Measurements from ENCODE around the gene WFIKKN1.

The WFIKKN1 gene

DNA sequence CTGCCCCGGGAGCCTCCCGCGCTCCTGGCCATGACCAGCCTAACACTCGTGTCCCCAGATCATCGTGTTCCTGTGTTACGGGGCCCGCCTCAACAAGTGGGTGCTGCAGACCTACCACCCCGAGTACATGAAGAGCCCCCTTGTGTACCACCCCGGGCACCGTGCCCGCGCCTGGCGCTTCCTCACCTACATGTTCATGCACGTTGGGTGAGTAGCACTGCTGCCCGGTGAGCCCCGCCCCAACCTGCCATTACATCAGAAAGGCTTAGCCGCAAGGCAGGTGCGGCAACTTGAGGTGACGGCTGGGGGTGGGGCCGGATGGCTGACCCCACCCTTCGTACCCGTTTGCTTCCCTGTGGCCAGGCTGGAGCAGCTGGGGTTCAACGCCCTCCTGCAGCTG is 46.1 kb downstream of the WFIKKN1 start:
- peaks cover 19% of the 10 kb centered on the region for H3K4me1 Mint-ChIP-seq
- no peaks in the 10 kb centered on the region for H3K9me3 Mint-ChIP-seq
- no peaks in the 10 kb centered on the region for H3K36me3 Mint-ChIP-seq
- no peak overlapping the region for H3K27ac Mint-ChIP-seq
- H3K4me3 Mint-ChIP-seq: peak overlapping the region; percentile 11
- peaks cover 1% of the 10 kb centered on the region for H3K27me3 Mint-ChIP-seq

- Mint-ChIP-seq H3K36me3 (peaks cover 2% of the 10 kb centered on the region), H3K27ac (no peak overlapping the region), H3K9me3 (no peaks in the 10 kb centered on the region), H3K4me3 (no peak overlapping the region), H3K27me3 (peaks cover 1% of the 10 kb centered on the region), H3K4me1 (peaks cover 23% of the 10 kb centered on the region)
Measured at GRCh38 chr16:677316-678190, 46.8 kb downstream of the WFIKKN1 start.

DNA sequence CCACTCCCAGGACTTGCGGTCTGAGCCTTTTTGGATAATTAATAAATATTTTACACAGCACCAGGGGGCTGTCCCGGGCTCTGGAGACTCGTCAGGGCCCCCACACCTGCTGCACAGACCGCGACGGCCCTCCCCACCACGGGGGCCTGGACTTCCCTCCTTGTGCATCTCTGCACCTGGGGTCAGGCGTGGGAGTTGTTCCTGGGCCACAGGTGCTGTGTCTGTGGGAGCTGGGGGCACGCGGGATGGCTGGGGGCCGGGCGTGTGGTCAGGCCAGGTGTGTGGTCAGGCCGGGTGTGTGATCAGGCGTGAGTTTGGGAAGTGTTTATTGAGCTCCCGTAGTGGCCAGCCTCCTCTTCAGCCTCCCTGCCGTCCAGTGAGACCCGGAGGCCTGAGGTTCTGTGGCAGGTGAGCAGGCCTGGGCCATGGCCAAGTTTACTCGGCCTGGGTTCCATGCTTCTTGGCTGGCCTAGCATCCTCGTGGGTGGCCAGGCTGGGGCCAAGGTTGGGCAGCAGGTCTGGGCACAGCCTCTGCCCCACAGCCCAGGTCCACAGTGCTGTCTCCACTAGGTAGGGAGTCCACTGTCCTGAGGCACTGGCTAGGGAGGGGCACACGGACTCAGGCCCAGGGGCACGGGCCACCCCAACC is 47.5 kb downstream of the WFIKKN1 start:
- peaks cover 1% of the 10 kb centered on the region for H3K27me3 Mint-ChIP-seq
- peaks cover 24% of the 10 kb centered on the region for H3K4me1 Mint-ChIP-seq
- H3K9me3 Mint-ChIP-seq: no peaks in the 10 kb centered on the region
- no peak overlapping the region for H3K4me3 Mint-ChIP-seq
- no peak overlapping the region for H3K27ac Mint-ChIP-seq
- H3K36me3 Mint-ChIP-seq: peaks cover 3% of the 10 kb centered on the region

GRCh38 chr16:678858-679813 is 48.4 kb downstream of the WFIKKN1 start:
- Mint-ChIP-seq H3K27ac (peak overlapping the region; percentile 84), H3K9me3 (no peaks in the 10 kb centered on the region), H3K27me3 (peaks cover 1% of the 10 kb centered on the region), H3K36me3 (peaks cover 3% of the 10 kb centered on the region), H3K4me1 (peaks cover 24% of the 10 kb centered on the region), H3K4me3 (peak overlapping the region; percentile 81)

DNA sequence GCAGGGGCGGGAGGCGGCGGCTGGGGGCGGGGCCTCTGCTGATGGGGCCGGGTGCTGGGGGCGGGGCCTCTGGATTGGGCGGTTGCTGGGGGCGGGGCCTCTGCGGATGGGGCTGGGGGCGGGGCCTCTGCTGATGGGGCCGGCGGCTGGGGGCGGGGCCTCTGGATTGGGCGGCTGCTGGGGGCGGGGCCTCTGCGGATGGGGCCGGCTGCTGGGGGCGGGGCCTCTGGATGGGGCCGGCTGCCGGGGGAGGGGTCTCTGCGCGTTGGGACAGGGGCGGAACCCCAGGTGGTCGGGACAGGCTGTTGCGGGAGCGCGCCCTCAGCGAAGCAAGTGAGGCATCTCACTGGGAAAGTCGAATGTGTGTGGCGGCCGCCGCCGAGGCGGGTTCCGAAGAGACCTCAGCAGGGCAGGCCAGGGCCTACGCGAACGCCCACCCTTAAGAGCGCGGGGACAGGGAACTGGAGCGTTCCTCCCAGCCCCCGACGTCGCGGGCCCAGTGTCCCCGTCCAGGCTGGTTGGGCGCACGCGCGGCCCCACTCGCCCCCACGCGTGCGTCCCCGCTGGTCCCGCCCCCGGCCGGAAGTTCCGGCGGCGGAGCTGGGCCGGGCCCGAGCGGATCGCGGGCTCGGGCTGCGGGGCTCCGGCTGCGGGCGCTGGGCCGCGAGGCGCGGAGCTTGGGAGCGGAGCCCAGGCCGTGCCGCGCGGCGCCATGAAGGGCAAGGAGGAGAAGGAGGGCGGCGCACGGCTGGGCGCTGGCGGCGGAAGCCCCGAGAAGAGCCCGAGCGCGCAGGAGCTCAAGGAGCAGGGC is 49.2 kb downstream of the WFIKKN1 start, which contains the start of gene STUB1:
STUB1 (plus strand) TSS at position 597 of the 811 bp plus-strand sequence; CDS start at position 713, 116 bp downstream.
- Mint-ChIP-seq H3K4me3 (peak within 1 kb of the TSS; percentile 86), H3K36me3 (peaks cover 3% of the 10 kb centered on the region), H3K27me3 (peaks cover 1% of the 10 kb centered on the region), H3K9me3 (no peaks in the 10 kb centered on the region), H3K27ac (peak within 1 kb of the TSS; percentile 84), H3K4me1 (peaks cover 24% of the 10 kb centered on the region)

- Mint-ChIP-seq H3K36me3 (peaks cover 3% of the 10 kb centered on the region), H3K27me3 (peaks cover 1% of the 10 kb centered on the region), H3K4me3 (peak overlapping the region; percentile 83), H3K27ac (no peak overlapping the region), H3K4me1 (peaks cover 24% of the 10 kb centered on the region), H3K9me3 (no peaks in the 10 kb centered on the region)
Measured at GRCh38 chr16:680625-680945, 49.8 kb downstream of the WFIKKN1 start.

DNA sequence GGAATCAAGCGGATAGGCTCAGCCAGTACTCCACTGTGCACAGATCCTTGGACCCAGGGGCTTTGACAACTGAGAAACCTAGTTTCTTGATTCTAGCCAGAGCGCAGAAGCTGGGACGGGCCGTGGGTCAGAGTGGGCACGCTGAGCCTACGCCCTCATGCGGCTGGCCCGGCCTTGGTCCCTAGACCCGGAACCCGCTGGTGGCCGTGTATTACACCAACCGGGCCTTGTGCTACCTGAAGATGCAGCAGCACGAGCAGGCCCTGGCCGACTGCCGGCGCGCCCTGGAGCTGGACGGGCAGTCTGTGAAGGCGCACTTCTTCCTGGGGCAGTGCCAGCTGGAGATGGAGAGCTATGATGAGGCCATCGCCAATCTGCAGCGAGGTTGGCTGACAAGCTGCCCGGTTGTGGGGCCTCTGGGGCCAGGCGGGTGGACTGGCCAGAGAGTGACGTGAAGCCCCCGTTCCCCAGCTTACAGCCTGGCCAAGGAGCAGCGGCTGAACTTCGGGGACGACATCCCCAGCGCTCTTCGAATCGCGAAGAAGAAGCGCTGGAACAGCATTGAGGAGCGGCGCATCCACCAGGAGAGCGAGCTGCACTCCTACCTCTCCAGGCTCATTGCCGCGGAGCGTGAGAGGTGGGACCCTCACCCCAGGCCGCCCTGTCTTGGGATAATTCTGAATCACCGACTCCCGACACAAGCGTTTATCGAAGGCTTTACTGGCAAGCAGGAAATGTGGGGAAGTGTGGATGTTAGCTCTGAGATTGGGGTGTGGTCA is 50.4 kb downstream of the WFIKKN1 start:
- peak overlapping the region; percentile 35 for H3K27ac Mint-ChIP-seq
- peaks cover 24% of the 10 kb centered on the region for H3K4me1 Mint-ChIP-seq

GRCh38 chr16:681746-682427 is 51.1 kb downstream of the WFIKKN1 start:
- Mint-ChIP-seq H3K27ac (peak overlapping the region; percentile 35), H3K9me3 (no peaks in the 10 kb centered on the region), H3K4me3 (peak overlapping the region; percentile 83), H3K4me1 (peaks cover 24% of the 10 kb centered on the region), H3K27me3 (no peaks in the 10 kb centered on the region), H3K36me3 (peaks cover 3% of the 10 kb centered on the region)

More for the DNA sequence above, 50.4 kb downstream of the WFIKKN1 start:
- Mint-ChIP-seq H3K9me3 (no peaks in the 10 kb centered on the region), H3K4me3 (peak overlapping the region; percentile 83), H3K36me3 (peaks cover 3% of the 10 kb centered on the region), H3K27me3 (peaks cover 1% of the 10 kb centered on the region)

DNA sequence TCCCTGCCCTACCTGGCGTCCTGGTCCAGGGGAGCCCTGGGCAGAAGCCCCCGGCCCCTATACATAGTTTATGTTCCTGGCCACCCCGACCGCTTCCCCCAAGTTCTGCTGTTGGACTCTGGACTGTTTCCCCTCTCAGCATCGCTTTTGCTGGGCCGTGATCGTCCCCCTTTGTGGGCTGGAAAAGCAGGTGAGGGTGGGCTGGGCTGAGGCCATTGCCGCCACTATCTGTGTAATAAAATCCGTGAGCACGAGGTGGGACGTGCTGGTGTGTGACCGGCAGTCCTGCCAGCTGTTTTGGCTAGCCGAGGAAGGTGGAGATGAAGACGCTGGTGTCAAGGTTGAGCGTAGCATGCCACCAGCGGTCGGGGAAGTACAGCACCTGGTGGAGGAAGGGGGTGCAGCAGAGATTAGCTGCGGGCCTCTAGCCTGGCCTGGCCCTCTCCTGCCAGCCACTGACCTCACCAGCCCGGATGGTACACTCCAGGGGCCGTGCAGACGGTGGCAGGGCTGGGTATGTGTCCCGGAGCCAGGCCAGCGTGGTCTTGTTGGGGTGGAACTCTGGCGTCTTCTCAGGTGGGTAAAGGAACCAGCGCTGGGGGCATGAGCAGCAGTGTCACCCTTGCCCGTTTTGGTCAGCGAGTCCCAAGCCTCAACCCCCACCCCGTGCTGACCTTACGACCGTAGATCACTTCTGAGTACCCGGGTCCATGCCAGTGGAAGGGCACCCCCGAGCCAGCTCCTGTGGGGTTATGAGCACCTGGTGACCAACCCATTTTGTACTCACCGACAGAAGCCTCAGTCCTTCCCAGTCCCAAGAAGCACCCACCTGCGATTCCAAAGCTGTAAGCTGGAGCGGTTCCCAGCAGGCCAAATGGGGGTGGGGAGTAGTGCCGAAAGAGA is 52.0 kb downstream of the WFIKKN1 start:
- Mint-ChIP-seq H3K4me1 (peaks cover 24% of the 10 kb centered on the region), H3K27me3 (no peaks in the 10 kb centered on the region), H3K36me3 (peaks cover 3% of the 10 kb centered on the region), H3K27ac (peak overlapping the region; percentile 92), H3K4me3 (peak overlapping the region; percentile 83), H3K9me3 (no peaks in the 10 kb centered on the region)

DNA sequence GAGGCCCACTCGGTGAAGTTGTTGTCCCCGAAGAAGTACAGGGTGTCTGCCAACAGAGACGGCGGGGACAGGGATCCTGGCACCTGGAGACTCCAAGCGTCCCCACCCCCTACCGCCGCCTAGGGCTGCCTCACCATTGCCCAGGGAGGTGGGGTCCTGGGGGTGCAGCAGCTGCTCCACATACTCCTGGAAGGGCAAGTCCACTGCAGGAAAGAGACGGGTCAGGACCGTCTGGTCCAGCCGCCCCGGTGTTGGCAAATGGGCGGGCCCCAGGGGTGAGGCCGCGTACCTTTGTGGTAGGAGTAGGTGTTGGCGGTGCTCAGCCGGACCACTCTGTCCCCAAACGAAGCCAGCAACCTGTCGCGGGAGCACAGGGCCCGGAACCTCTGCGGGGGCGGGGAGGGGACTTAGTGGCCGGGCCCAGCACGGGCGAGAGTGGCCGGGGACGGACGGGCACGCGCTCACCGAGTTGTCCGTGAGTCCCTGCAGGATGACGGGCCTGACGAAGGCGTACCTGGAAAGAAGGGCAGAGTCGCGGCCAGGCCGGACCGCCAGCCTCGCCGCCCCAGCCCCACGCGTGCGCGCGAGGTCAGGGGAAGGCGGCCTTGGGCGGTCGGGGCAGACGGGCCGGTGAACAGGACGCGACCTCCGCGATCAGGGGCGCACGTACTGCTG is 52.7 kb downstream of the WFIKKN1 start:
- H3K27me3 Mint-ChIP-seq: no peaks in the 10 kb centered on the region
- peak overlapping the region; percentile 83 for H3K4me3 Mint-ChIP-seq
- peaks cover 3% of the 10 kb centered on the region for H3K36me3 Mint-ChIP-seq
- H3K4me1 Mint-ChIP-seq: peaks cover 24% of the 10 kb centered on the region
- no peaks in the 10 kb centered on the region for H3K9me3 Mint-ChIP-seq
- peak overlapping the region; percentile 62 for H3K27ac Mint-ChIP-seq
